Frontal cortex (tissue), 4 donors: ENCODE results near the gene MARF1. TPM values are rescaled to one million over a fixed set of nuclear protein-coding genes. Genes with fewer than 3 reads are reported as not detected.
"Not testable (repeated sequence)": the region's sequence is repeated elsewhere in the genome, so short reads cannot be mapped to it uniquely, and the experiment has no call there.

ENCODE experiments used
- DNase-seq, 2 donors: peaks; one replicate each; pipeline ENCODE4 v3.0.0; 2012; ENCODE audit warnings: low spot score in 2 of 2
- FAIRE-seq: peaks from 2 replicates; lab custom pipeline; 2012; peaks lifted over from hg19 to GRCh38; lab: Jason Lieb, UNC
- total RNA-seq: library from RNA; depleted of rRNA; stranded (reverse); fragments of >200 nt; gene quantifications from one replicate; pipeline ENCODE4 v1.2.3, GENCODE V29; 2014
- donor health status: control.
- donor health status: control.
- donor health status: control.

MARF1 gene
- total RNA-seq, 1 donor from 2014 or later: 20.4 TPM

DNA sequence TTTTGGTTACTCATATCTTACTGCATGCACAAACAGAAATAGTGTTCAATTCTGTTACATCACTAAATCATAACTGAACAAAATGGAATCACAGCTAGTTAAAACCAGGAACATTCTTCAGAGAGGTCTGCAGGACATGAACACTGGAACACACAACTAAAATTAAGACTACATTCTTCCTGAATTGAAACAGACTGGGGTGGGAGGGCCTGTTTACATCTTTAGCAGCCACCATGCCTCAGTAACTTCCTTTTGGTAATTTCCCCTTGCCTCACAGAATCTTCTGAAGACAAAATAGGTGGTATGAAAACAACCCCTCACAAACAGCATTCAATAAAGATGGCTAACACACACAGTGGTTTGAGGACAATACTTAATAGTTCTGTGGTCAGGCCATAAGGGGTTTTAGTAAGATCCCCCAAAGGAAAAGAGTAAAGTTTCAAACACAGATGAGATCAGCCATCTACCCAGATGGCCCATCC is 6.5 kb downstream of the MARF1 start:
- DNase-seq (no peak), FAIRE-seq (no peak)

DNA sequence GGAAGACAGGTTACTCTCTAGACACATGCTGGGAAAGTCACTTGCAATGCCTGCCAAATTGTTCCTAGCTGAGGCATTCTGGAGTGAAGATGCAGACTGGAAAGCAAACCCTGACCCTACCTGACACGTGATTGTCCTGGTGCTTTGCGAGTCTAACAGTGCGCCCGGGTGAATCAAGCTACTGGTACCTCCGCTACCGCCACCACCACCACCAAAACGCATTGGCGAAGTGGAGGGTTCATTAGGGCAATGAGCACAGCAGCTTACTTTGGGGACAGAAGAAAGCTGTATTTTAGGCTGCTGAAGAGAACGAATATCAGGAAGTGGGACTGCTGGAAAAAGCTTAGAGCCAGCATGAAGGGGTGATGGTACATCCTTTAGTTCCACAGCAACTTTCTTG is 7.0 kb downstream of the MARF1 start:
- DNase-seq (no peak), FAIRE-seq (no peak)

DNA sequence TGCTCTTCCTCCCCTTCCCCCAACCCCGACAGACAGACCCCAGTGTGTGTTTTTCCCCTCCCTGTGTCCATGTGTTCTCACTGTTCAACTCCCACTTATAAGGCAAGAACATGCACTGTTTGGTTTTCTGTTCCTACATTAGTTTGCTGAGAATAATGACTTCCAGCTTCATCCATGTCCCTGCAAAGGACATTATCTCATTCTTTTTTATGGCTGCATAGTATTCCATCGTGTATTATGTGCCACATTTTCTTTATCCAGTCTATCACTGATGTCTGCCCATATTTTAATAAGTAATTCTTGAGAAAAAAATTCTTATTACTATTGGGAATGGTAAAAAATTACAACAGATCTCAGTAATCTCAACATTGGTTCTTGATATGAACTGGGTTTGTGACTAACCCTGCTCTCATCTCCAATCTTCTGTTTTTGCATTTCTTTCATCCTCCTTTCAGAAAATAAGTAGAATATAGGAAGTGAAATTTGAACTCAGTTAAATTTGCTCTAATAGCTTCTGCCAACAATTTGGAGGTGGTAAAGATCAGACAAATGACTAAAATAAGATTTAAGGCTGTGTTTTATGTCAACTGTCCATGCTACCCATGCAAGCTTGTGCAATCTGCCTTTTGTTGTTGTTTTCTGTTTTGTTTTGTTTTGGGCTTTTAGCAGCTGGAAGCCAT is 11.1 kb downstream of the MARF1 start:
- DNase-seq (no peak), FAIRE-seq (no peak)

GRCh38 chr16:15621889-15622288 is 21.1 kb downstream of the MARF1 start:
- DNase-seq: no peak
- no peak for FAIRE-seq

GRCh38 chr16:15621456-15621855 is 21.5 kb downstream of the MARF1 start:
- FAIRE-seq (no peak), DNase-seq (no peak)

- FAIRE-seq (no peak), DNase-seq (no peak)
Observed at GRCh38 chr16:15620611-15621195, 22.3 kb downstream of the MARF1 start.

DNA sequence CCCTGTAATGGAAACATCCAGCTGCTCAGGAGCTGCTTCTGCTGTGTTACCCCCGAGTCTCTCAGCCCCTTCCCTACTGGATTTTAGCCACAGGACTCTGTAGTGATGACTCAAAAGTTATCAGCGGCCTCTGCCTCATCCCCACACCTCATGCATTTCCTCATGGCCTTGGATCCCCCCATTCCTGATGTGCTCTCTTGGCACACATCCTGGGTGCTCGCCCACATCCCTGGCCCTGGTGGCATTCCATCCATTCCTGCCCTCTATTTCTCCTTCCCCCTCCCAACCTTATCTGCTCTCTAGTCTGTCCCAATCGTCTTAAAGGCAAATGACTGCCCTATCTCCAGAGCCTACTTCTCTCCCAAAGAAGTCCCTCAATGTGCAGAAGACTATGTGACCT is 24.6 kb downstream of the MARF1 start:
- DNase-seq (no peak), FAIRE-seq (no peak)

DNA sequence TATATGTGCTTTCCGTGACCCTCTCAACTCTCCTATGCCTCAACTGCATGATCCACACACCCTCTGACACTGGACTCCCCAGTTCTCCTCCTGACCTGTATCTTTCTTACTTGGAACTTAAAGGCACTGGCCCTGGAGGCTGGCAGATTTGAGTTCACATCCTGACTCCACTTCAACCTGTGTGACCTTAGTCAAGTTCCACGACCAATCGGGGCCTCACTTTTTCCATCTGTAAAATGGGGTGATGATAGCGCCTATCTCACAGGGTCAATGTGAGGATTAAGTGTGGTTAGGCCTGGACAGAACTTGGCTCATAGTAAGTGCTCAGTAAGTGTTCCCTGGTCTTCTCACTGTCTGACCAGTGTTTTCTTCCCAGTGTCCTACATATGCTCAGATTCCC is 25.1 kb downstream of the MARF1 start:
- no peak for DNase-seq
- FAIRE-seq: no peak

GRCh38 chr16:15616475-15617165 is 26.3 kb downstream of the MARF1 start:
- no peak for FAIRE-seq

GRCh38 chr16:15616012-15616411 is 26.9 kb downstream of the MARF1 start:
- DNase-seq (no peak), FAIRE-seq (no peak)

More at GRCh38 chr16:15616475-15617165, 26.3 kb downstream of the MARF1 start:
- DNase-seq: no peak

DNA sequence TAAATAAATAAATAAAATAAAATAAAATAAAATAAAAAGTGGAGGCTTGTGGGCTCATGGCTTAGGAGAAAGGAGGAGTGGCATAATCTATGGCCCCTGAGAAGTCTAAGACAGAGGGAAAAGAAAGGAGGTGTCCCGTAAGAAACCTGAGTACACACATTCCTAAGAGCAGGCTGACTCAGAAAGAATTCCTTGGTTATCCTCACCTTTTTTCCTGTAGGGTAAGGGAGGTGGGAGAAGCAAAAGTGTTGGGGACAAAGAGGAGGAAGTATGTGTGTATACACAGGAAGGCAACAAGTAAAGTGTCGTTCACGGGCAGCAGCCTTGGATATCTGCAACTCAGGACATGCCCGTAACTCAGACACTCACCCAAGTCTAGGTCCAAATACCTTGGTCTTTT is 29.3 kb downstream of the MARF1 start:
- FAIRE-seq (no peak), DNase-seq (no peak)

DNA sequence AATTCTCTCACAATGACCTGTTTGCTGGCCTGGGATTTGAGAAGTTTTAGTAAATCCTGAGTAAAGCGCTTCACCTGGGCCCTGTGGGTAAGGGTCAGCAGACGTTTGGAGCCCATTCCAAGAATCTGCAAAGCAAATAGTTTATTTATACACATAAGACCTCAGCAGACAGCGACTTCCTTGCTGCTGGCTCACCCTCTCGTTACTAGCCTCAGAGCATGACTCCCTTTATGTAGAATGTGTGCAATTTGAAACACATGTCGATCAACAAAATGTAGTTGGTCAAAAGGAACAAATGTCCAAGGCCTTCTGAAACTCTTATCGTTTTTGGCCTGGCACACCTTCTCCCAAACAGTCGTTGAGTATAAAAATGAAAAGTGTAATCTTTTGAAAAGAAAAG is 31.3 kb downstream of the MARF1 start:
- no peak for FAIRE-seq

DNA sequence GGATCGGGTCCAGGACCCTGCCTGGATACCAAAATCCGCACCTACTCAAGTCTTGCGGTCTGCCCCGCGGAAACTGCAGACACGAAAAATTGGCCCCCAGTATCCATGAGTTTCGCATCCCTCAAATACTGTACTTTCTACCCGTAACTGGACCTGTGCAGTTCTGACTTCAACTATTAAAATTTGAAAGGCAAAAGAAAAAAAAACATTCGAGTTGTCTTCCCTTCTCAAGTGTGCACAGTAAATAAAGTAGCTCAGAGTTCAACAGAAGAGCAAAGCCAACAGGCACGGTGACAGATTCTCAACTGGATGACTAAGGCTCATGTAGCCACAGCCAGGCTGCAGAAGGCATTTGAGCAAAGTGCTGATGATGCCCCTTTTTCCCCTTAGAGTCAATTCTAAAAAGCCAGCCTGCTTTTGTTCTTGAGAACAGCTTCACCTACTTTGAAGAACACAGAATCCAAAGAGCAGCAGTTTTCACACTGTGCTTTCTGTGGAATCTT is 32.5 kb downstream of the MARF1 start:
- FAIRE-seq: no peak
- DNase-seq: no peak

More for the DNA sequence above, 31.3 kb downstream of the MARF1 start:
- DNase-seq: no peak

- FAIRE-seq (no peak), DNase-seq (no peak)
Observed at GRCh38 chr16:15609286-15609649, 33.7 kb downstream of the MARF1 start.

GRCh38 chr16:15608398-15609285 is 34.3 kb downstream of the MARF1 start:
- FAIRE-seq: no peak
- no peak for DNase-seq

DNA sequence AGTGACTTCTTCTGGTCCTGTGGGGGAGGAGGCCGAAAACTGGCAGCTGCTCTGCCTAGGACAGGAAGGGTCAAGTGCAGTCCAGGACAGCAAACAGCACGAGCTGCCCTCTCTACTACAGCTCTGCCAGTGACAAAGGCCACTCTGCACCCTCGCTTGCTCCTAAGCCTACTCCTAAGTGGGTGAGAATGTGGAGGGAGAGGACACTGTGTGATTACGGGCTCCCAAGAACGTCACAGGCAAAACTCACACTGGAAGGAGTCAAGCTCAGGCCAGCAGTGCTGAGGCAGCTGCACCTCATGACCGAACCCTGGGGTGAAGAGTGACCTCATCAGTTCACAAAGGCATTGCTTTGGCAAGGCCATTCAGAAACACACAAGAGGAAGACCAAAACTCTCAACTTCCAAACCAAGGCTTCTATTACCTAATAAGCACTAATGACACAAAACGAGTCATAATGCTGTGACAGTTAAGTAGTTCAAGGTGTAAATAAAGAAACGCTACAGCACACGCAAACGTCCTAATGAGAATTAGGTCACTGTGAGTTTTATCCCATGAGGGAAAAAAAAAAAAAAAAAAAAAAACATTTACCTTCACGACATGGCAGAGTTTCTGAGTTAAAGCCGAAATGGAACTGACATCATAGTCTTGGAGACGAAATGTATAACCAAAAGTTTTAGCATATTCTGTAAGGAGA is 35.1 kb downstream of the MARF1 start:
- FAIRE-seq (no peak), DNase-seq (no peak)

- DNase-seq, FAIRE-seq: not testable (repeated sequence)
Observed at GRCh38 chr16:15607221-15607699, 35.7 kb downstream of the MARF1 start.

GRCh38 chr16:15606518-15607220 is 36.3 kb downstream of the MARF1 start:
- no peak for DNase-seq
- no peak for FAIRE-seq
